ENCODE results near the gene CFHR3. TPM values are rescaled to one million over a fixed set of nuclear protein-coding genes. Genes with fewer than 3 reads are reported as not detected.
"Not testable (repeated sequence)": the region's sequence is repeated elsewhere in the genome, so short reads cannot be mapped to it uniquely, and the experiment has no call there.

CFHR3 gene
- total RNA-seq, 1 donor: 0.36 TPM

DNA sequence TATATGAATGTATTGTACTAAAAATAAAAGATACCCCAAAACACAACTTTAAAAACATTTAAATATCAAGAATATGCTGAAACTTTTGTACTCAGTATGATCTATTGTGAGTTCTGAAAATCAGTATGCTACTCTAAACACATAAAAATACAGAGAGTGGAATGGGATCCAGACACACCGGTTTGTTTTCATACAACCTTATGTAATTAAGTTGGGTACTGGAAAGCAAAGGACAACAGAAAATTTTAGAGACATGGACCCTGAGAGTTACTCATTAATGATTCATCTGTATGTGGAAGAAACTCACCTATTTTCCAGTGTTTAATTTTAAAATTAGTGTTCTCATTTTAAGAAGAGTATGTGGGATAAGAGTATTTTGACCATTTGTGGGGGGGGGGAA lies 927 bp upstream of the CFHR3 start:
- no peak overlapping the region for H3K4me2 ChIP-seq (ENCODE audit: insufficient read depth, low read length)

DNA sequence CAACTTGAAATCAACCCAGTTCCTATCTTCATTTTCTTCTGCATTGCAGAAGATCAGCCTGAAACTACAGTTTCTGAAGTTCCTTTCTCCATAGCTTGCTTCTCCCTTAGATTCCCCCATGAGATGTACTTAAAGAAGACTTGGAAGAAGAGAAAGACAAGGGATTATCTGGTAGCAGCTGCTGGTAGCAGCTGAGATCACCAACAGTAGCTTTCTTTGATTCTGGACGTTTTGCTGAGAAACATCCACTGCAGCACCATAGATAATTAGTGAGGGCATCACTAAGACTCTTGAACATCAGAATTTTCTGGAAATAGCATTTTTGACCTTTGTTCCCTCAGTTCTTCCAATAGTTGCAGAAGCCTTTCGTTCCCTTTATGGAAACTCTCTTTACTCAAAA lies 465 bp upstream of the CFHR3 start:
- no peaks in the 10 kb centered on the region for H4K20me1 ChIP-seq (ENCODE audit: insufficient read depth, low read length)
- TF ChIP-seq, protein P1, sequence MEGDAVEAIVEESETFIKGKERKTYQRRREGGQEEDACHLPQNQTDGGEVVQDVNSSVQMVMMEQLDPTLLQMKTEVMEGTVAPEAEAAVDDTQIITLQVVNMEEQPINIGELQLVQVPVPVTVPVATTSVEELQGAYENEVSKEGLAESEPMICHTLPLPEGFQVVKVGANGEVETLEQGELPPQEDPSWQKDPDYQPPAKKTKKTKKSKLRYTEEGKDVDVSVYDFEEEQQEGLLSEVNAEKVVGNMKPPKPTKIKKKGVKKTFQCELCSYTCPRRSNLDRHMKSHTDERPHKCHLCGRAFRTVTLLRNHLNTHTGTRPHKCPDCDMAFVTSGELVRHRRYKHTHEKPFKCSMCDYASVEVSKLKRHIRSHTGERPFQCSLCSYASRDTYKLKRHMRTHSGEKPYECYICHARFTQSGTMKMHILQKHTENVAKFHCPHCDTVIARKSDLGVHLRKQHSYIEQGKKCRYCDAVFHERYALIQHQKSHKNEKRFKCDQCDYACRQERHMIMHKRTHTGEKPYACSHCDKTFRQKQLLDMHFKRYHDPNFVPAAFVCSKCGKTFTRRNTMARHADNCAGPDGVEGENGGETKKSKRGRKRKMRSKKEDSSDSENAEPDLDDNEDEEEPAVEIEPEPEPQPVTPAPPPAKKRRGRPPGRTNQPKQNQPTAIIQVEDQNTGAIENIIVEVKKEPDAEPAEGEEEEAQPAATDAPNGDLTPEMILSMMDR (IDR thresholded peaks at IDR 0.05; ENCODE audit: extremely low read depth, low read depth, low read length): no peak
- DNase-seq (ENCODE audit: insufficient read length, low spot score, missing footprints): no peak

More for the DNA sequence above, 927 bp upstream of the CFHR3 start:
- Histone ChIP-seq H3K36me3 (ENCODE audit: insufficient read depth, low read length) (no peaks in the 10 kb centered on the region), H3K4me1 (ENCODE audit: insufficient read depth, low read length) (no peaks in the 10 kb centered on the region), H3K79me2 (ENCODE audit: insufficient read depth, low read length) (no peaks in the 10 kb centered on the region), H3K4me3 (ENCODE audit: insufficient read depth, low read length) (no peak overlapping the region), H2AFZ (ENCODE audit: low read length) (no peak overlapping the region), H3K27me3 (ENCODE audit: insufficient read depth, low read length) (no peaks in the 10 kb centered on the region), H3K9me3 (ENCODE audit: low read depth, low read length) (no peaks in the 10 kb centered on the region), H3K27ac (ENCODE audit: low read depth, low read length) (no peak overlapping the region), H4K20me1 (ENCODE audit: insufficient read depth, low read length) (no peaks in the 10 kb centered on the region)
- TF ChIP-seq, protein P1 (IDR thresholded peaks at IDR 0.05; ENCODE audit: extremely low read depth, low read depth, low read length): no peak
- DNase-seq (ENCODE audit: insufficient read length, low spot score, missing footprints): no peak

GRCh38 chr1:196777603-196778002 lies 3.0 kb downstream of the CFHR3 start:
- DNase-seq (ENCODE audit: insufficient read length, low spot score, missing footprints): no peak
- H3K27ac ChIP-seq (ENCODE audit: low read depth, low read length): no peak overlapping the region
- TF ChIP-seq, protein P1 (IDR thresholded peaks at IDR 0.05; ENCODE audit: extremely low read depth, low read depth, low read length): no peak
- no peaks in the 10 kb centered on the region for H3K4me1 ChIP-seq (ENCODE audit: insufficient read depth, low read length)
- no peak overlapping the region for H3K4me2 ChIP-seq (ENCODE audit: insufficient read depth, low read length)
- no peaks in the 10 kb centered on the region for H3K27me3 ChIP-seq (ENCODE audit: insufficient read depth, low read length)
- no peak overlapping the region for H2AFZ ChIP-seq (ENCODE audit: low read length)
- no peaks in the 10 kb centered on the region for H4K20me1 ChIP-seq (ENCODE audit: insufficient read depth, low read length)
- no peak overlapping the region for H3K4me3 ChIP-seq (ENCODE audit: insufficient read depth, low read length)
- H3K79me2 ChIP-seq (ENCODE audit: insufficient read depth, low read length): no peaks in the 10 kb centered on the region
- no peaks in the 10 kb centered on the region for H3K9me3 ChIP-seq (ENCODE audit: low read depth, low read length)
- no peaks in the 10 kb centered on the region for H3K36me3 ChIP-seq (ENCODE audit: insufficient read depth, low read length)

More for the DNA sequence above, 465 bp upstream of the CFHR3 start:
- H3K79me2 ChIP-seq (ENCODE audit: insufficient read depth, low read length): no peaks in the 10 kb centered on the region
- H3K4me2 ChIP-seq (ENCODE audit: insufficient read depth, low read length): no peak overlapping the region
- no peaks in the 10 kb centered on the region for H3K27me3 ChIP-seq (ENCODE audit: insufficient read depth, low read length)
- H3K27ac ChIP-seq (ENCODE audit: low read depth, low read length): no peak overlapping the region
- H3K4me1 ChIP-seq (ENCODE audit: insufficient read depth, low read length): no peaks in the 10 kb centered on the region
- H3K4me3 ChIP-seq (ENCODE audit: insufficient read depth, low read length): no peak overlapping the region
- no peaks in the 10 kb centered on the region for H3K9me3 ChIP-seq (ENCODE audit: low read depth, low read length)
- H3K36me3 ChIP-seq (ENCODE audit: insufficient read depth, low read length): no peaks in the 10 kb centered on the region
- no peak overlapping the region for H2AFZ ChIP-seq (ENCODE audit: low read length)

- no peaks in the 10 kb centered on the region for H3K36me3 ChIP-seq (ENCODE audit: insufficient read depth, low read length)
- no peak overlapping the region for H3K27ac ChIP-seq (ENCODE audit: low read depth, low read length)
- no peaks in the 10 kb centered on the region for H3K9me3 ChIP-seq (ENCODE audit: low read depth, low read length)
- H3K79me2 ChIP-seq (ENCODE audit: insufficient read depth, low read length): no peaks in the 10 kb centered on the region
- no peak for DNase-seq (ENCODE audit: insufficient read length, low spot score, missing footprints)
- H3K4me2 ChIP-seq (ENCODE audit: insufficient read depth, low read length): no peak overlapping the region
- no peak overlapping the region for H3K4me3 ChIP-seq (ENCODE audit: insufficient read depth, low read length)
- no peaks in the 10 kb centered on the region for H3K4me1 ChIP-seq (ENCODE audit: insufficient read depth, low read length)
- H2AFZ ChIP-seq (ENCODE audit: low read length): no peak overlapping the region
- H3K27me3 ChIP-seq (ENCODE audit: insufficient read depth, low read length): no peaks in the 10 kb centered on the region
- no peaks in the 10 kb centered on the region for H4K20me1 ChIP-seq (ENCODE audit: insufficient read depth, low read length)
- TF ChIP-seq, protein P1 (IDR thresholded peaks at IDR 0.05; ENCODE audit: extremely low read depth, low read depth, low read length): no peak
These were observed 4.5 kb downstream of the CFHR3 start for GRCh38 chr1:196779093-196779492.

DNA sequence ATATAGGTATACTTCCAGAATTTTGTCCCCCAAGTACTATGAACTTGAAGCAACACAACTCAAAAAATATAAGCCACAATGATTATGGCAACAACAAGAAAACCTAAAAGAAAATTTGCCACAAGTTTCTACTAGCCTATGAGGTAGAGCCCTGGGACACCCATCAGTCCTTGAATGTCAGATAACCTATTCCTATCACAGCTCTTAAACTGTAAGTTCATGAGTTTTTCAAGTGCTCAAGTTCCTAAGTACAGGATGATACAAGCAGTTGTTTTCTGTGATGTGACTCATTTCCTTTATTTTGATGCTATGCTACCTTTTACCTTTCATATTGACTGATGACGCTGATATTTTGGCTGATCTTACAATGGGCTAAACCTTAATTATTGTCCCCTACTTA lies 16.6 kb downstream of the CFHR3 start:
- not testable (repeated sequence) for H3K9me3 ChIP-seq (ENCODE audit: low read depth, low read length); H3K79me2 ChIP-seq (ENCODE audit: insufficient read depth, low read length); H3K27me3 ChIP-seq (ENCODE audit: insufficient read depth, low read length); H3K27ac ChIP-seq (ENCODE audit: low read depth, low read length); H3K4me2 ChIP-seq (ENCODE audit: insufficient read depth, low read length); H3K36me3 ChIP-seq (ENCODE audit: insufficient read depth, low read length); DNase-seq (ENCODE audit: insufficient read length, low spot score, missing footprints); H3K4me3 ChIP-seq (ENCODE audit: insufficient read depth, low read length); H2AFZ ChIP-seq (ENCODE audit: low read length); H3K4me1 ChIP-seq (ENCODE audit: insufficient read depth, low read length); H4K20me1 ChIP-seq (ENCODE audit: insufficient read depth, low read length)

DNA sequence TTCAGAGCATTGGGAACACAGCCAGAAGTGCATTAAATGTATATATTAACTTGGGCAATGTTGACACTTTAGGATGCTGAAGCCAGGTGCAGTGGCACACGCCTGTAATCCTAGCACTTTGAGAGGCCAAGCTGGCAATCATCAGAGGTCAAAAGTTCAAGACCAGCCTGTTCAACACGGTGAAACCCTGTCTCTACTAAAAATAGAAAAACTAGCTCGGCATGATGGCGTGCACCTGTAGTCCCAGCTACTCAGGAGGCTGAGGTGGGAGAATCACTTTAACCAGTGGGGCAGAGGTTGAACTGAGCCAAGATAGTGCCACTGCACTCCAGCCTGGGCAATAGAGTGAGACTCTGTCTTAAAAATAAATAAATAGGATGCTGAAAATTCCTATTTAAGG lies 19.5 kb downstream of the CFHR3 start:
- not testable (repeated sequence) for H3K79me2 ChIP-seq (ENCODE audit: insufficient read depth, low read length); H3K36me3 ChIP-seq (ENCODE audit: insufficient read depth, low read length); H2AFZ ChIP-seq (ENCODE audit: low read length); H3K27me3 ChIP-seq (ENCODE audit: insufficient read depth, low read length); H3K4me1 ChIP-seq (ENCODE audit: insufficient read depth, low read length); H3K27ac ChIP-seq (ENCODE audit: low read depth, low read length); H3K4me2 ChIP-seq (ENCODE audit: insufficient read depth, low read length); H3K9me3 ChIP-seq (ENCODE audit: low read depth, low read length); DNase-seq (ENCODE audit: insufficient read length, low spot score, missing footprints); H4K20me1 ChIP-seq (ENCODE audit: insufficient read depth, low read length); H3K4me3 ChIP-seq (ENCODE audit: insufficient read depth, low read length)

All from osteoblast (primary cell).